ENCODE data around the gene MED10.

The MED10 gene

GRCh38 chr5:6399980-6400910, 21.9 kb upstream of the MED10 start:
- DNase-seq (ENCODE audit: low read depth in 4 of 4, low spot score in 1 of 4), result no peak

GRCh38 chr5:6398570-6399230, 20.4 kb upstream of the MED10 start:
- DNase-seq (ENCODE audit: low read depth in 4 of 4, low spot score in 1 of 4), result no peak

GRCh38 chr5:6397536-6398269, 19.4 kb upstream of the MED10 start:
- DNase-seq (ENCODE audit: low read depth in 4 of 4, low spot score in 1 of 4), result no peak

GRCh38 chr5:6396836-6397535, 18.6 kb upstream of the MED10 start:
- no peak for DNase-seq (ENCODE audit: low read depth in 4 of 4, low spot score in 1 of 4)

GRCh38 chr5:6396043-6396442, 17.7 kb upstream of the MED10 start:
- DNase-seq (ENCODE audit: low read depth in 4 of 4, low spot score in 1 of 4), result no peak

- no peak for DNase-seq (ENCODE audit: low read depth in 4 of 4, low spot score in 1 of 4)
These were observed 17.3 kb upstream of the MED10 start for GRCh38 chr5:6395621-6396020.

GRCh38 chr5:6395102-6395445, 16.7 kb upstream of the MED10 start:
- DNase-seq (ENCODE audit: low read depth in 4 of 4, low spot score in 1 of 4), result no peak

GRCh38 chr5:6394429-6395101, 16.2 kb upstream of the MED10 start:
- no peak for DNase-seq (ENCODE audit: low read depth in 4 of 4, low spot score in 1 of 4)

GRCh38 chr5:6393596-6394194, 15.3 kb upstream of the MED10 start:
- DNase-seq (ENCODE audit: low read depth in 4 of 4, low spot score in 1 of 4), result no peak

GRCh38 chr5:6392561-6392960, 14.2 kb upstream of the MED10 start:
- DNase-seq (ENCODE audit: low read depth in 4 of 4, low spot score in 1 of 4), result no peak

- no peak for DNase-seq (ENCODE audit: low read depth in 4 of 4, low spot score in 1 of 4)
These were observed 12.8 kb upstream of the MED10 start for GRCh38 chr5:6391151-6391550.

- DNase-seq (ENCODE audit: low read depth in 4 of 4, low spot score in 1 of 4), result no peak
These were observed 11.7 kb upstream of the MED10 start for GRCh38 chr5:6389946-6390530.

- DNase-seq (ENCODE audit: low read depth in 4 of 4, low spot score in 1 of 4), result no peak
These were observed 11.1 kb upstream of the MED10 start for GRCh38 chr5:6389397-6389796.

GRCh38 chr5:6387970-6388369, 9.6 kb upstream of the MED10 start:
- DNase-seq (ENCODE audit: low read depth in 4 of 4, low spot score in 1 of 4), result no peak

- no peak for DNase-seq (ENCODE audit: low read depth in 4 of 4, low spot score in 1 of 4)
These were observed 7.9 kb upstream of the MED10 start for GRCh38 chr5:6386271-6386670.

- DNase-seq (ENCODE audit: low read depth in 4 of 4, low spot score in 1 of 4), result no peak
These were observed 6.5 kb upstream of the MED10 start for GRCh38 chr5:6384856-6385255.

- DNase-seq (ENCODE audit: low read depth in 4 of 4, low spot score in 1 of 4), result no peak
These were observed 5.0 kb upstream of the MED10 start for GRCh38 chr5:6383376-6383775.

GRCh38 chr5:6379246-6379645, 899 bp upstream of the MED10 start:
- no peak for DNase-seq (ENCODE audit: low read depth in 4 of 4, low spot score in 1 of 4)

GRCh38 chr5:6378766-6379103, 388 bp upstream of the MED10 start:
- DNase-seq (ENCODE audit: low read depth in 4 of 4, low spot score in 1 of 4), result no peak

GRCh38 chr5:6377582-6377904, 804 bp downstream of the MED10 start:
- no peak for DNase-seq (ENCODE audit: low read depth in 4 of 4, low spot score in 1 of 4)

Measured in stimulated activated CD4-positive, alpha-beta T cell treated with anti-CD3 and anti-CD28 coated beads, Interleukin-1b, Interleukin-23, amount 100 ng/mL, for 24 hours (primary cell).